Measurements from ENCODE around the gene PDCD2L.
"Not testable (repeated sequence)": the region's sequence is repeated elsewhere in the genome, so short reads cannot be mapped to it uniquely, and the experiment has no call there.

The PDCD2L gene

DNA sequence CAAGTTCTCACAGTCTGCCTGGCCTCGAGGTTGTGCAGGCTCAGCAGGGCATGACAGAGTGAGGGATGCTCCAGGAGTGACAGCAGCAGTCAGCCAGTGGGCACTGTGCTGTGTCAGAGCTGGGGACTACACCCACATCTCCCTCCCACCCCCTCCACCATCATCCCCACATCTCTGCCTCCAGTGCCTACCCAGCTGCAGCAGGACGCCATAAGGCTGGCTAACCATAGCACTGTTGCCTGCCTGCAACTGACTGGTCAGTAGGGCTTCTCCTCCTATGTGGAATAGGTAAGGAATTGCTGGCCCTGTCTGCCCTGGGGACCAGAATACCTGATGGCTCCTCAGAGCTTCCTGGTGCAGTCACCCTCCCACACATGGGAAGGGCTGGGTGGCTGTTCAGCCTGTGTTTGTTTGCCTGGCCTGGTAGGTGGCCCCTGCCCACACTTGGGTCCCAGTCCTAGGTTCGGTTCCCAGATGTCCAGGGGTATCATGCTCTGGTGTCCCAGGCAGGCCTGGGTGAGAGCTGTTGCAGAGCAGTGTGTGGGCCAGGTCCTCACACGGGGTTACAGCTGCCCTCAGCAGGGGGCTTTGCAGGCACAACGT is 23.5 kb upstream of the PDCD2L start:
- no peaks in the 10 kb centered on the region for H3K9me3 ChIP-seq (ENCODE audit: control insufficient read depth, low read length)
- H3K36me3 ChIP-seq (ENCODE audit: control insufficient read depth, insufficient read depth, low read length, severe bottlenecking) = peaks cover 92% of the 10 kb centered on the region
- DNase-seq (ENCODE audit: low read depth) = no peak
- H3K27me3 ChIP-seq (replicated peaks; ENCODE audit: control insufficient read depth, insufficient read depth, low read length) = no peaks in the 10 kb centered on the region
- H3K4me1 ChIP-seq (ENCODE audit: control insufficient read depth, insufficient read depth, low read length) = peaks cover 2% of the 10 kb centered on the region
- no peak overlapping the region for H3K9ac ChIP-seq (ENCODE audit: low read length)
- H3K4me3 ChIP-seq (ENCODE audit: low read length) = no peak overlapping the region

DNA sequence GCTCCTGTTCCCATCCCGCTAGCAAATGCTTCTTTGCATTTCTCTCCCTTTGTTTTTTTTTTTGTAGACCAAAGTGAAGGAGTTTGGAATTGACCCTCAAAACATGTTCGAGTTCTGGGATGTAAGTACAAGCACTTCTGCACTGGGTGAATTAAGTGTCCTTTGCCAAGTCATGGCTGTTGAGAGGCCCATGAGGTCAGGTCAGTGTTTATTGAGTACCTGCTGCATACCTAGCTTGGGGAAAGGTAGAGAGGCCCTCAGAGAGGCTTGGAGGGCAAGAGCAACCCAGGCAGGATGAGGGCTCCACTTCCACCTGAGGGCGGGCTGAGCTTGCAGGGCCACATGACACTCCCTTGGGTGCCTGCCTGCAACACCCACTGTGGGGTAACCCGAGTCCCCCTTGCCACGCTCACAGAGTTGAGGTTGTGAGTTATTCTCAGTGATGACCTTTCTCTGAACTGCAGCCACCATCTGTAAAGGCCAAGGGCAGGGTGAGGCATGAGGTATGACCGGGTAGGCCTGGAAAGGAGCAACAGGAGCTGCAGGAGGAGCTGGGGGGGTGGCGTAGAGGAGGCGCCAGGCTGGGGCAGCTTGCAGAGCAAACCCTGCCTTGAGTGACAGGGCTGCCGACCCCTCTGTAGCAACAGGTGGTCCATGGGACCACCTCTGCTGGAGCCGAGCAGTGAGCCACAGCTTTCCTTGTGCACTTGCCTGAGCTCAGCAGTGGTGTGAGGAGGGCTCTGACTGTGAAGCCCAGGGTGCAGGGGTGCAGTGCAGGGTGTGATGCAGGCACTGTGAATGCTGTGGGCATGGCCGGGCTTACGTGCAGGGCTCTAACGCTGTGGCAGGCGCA is 22.6 kb upstream of the PDCD2L start:
- H3K36me3 ChIP-seq (ENCODE audit: control insufficient read depth, insufficient read depth, low read length, severe bottlenecking) = peaks cover 92% of the 10 kb centered on the region
- DNase-seq (ENCODE audit: low read depth) = no peak
- no peak overlapping the region for H3K9ac ChIP-seq (ENCODE audit: low read length)
- H3K4me3 ChIP-seq (ENCODE audit: low read length) = no peak overlapping the region
- no peaks in the 10 kb centered on the region for H3K9me3 ChIP-seq (ENCODE audit: control insufficient read depth, low read length)
- no peaks in the 10 kb centered on the region for H3K4me1 ChIP-seq (ENCODE audit: control insufficient read depth, insufficient read depth, low read length)
- H3K27me3 ChIP-seq (replicated peaks; ENCODE audit: control insufficient read depth, insufficient read depth, low read length) = no peaks in the 10 kb centered on the region

DNA sequence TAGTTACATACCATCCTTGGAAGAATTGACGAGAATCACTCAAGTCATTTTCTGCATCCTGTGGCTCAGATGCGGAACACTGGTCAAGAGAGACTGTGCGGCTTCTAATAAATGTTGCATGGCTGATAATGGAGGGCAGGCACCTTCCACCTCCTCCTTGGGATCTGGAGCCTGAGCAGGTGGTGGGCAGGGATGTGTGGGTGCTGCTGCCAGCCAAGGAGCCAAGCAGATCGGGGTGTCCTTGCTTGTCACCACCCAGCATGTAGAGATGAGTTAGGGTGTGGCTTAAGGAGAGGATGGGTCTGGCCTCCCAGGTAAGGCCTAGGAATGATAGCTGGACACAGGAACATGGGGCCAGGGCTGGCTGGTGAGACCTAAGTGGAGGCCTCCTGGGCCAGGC is 21.7 kb upstream of the PDCD2L start:
- no peak for DNase-seq (ENCODE audit: low read depth)
- no peaks in the 10 kb centered on the region for H3K27me3 ChIP-seq (replicated peaks; ENCODE audit: control insufficient read depth, insufficient read depth, low read length)
- no peaks in the 10 kb centered on the region for H3K4me1 ChIP-seq (ENCODE audit: control insufficient read depth, insufficient read depth, low read length)
- H3K9me3 ChIP-seq (ENCODE audit: control insufficient read depth, low read length) = no peaks in the 10 kb centered on the region
- no peak overlapping the region for H3K9ac ChIP-seq (ENCODE audit: low read length)
- peaks cover 97% of the 10 kb centered on the region for H3K36me3 ChIP-seq (ENCODE audit: control insufficient read depth, insufficient read depth, low read length, severe bottlenecking)
- no peak overlapping the region for H3K4me3 ChIP-seq (ENCODE audit: low read length)

DNA sequence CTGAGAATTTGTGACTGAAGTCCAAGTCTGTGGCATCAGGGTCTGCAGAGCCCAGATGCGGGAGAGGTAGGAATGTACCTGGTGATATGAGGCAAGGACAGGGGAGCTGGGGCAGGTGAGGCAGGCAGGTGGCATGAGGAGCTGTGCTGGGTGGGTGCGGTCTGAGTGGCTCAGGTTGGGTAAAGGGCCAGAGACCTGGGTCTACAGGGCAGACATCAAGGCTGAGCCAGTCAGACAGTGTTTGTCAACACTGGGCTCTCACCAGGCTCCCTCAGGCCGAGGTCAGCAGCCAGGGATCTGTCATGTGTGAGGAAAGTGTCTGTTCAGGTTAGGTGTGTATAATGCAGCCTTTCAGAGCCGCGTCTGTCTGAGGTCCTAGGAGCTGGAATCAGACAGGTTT is 20.6 kb upstream of the PDCD2L start:
- no peak for DNase-seq (ENCODE audit: low read depth)
- peaks cover 97% of the 10 kb centered on the region for H3K36me3 ChIP-seq (ENCODE audit: control insufficient read depth, insufficient read depth, low read length, severe bottlenecking)
- no peaks in the 10 kb centered on the region for H3K4me1 ChIP-seq (ENCODE audit: control insufficient read depth, insufficient read depth, low read length)
- H3K9ac ChIP-seq (ENCODE audit: low read length) = no peak overlapping the region
- H3K9me3 ChIP-seq (ENCODE audit: control insufficient read depth, low read length) = no peaks in the 10 kb centered on the region
- no peaks in the 10 kb centered on the region for H3K27me3 ChIP-seq (replicated peaks; ENCODE audit: control insufficient read depth, insufficient read depth, low read length)
- no peak overlapping the region for H3K4me3 ChIP-seq (ENCODE audit: low read length)

DNA sequence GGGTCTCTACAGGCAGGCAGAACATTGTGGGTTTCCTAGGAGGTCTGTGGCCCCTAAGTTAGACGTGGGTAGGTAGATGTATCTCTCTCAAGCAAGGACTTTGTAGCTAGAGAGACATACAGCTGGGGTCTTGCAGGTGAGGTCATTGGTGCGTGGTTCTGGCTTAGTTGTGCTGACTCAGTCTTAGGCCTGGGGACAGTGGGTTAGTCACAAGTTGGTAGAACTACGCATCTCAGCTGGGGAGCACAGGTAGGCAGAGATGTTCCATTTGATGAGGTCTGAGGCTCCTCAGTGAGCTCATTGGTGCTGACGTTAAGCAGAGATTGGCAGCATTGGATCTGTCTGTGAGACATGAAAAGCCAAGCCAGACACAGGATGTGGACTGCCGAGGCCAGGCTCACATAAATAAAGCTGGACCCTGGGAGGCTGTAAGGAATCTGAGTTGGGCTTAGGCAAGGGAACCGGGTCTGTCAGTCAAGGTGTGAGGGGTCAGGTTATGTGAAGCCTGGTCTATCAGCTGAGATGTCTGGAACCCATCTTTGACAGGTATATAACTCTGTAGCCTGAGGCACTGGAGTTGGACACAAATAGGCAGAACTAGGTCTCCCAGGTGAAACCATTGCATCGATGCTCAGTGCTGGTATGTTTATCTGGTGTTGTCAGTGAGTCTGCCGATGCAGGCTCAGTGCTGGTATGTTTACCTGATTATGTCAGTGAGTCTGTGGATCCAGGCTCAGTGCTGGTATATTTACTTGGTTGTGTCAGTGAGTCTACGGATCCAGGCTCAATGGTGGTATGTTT is 17.4 kb upstream of the PDCD2L start:
- Histone ChIP-seq H3K4me1 (ENCODE audit: control insufficient read depth, insufficient read depth, low read length) (no peaks in the 10 kb centered on the region), H3K27me3 (replicated peaks; ENCODE audit: control insufficient read depth, insufficient read depth, low read length) (no peaks in the 10 kb centered on the region), H3K9me3 (ENCODE audit: control insufficient read depth, low read length) (no peaks in the 10 kb centered on the region), H3K4me3 (ENCODE audit: low read length) (no peak overlapping the region), H3K9ac (ENCODE audit: low read length) (no peak overlapping the region), H3K36me3 (ENCODE audit: control insufficient read depth, insufficient read depth, low read length, severe bottlenecking) (peaks cover 97% of the 10 kb centered on the region)
- no peak for DNase-seq (ENCODE audit: low read depth)

DNA sequence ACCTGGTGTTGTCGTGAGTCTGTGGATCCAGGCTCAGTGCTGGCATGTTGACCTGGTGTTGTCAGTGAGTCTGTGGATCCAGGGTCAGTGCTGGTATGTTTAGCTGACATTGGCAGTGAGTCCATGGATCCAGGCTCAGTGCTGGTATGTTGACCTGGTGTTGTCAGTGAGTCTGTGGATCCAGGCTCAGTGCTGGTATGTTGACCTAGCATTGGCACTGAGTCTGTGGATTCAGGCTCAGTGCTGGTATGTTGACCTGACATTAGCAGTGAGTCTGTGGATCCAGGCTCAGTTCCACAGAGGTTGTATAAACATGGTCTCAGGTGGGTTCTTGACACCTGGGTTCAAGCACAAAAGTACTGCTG is 16.8 kb upstream of the PDCD2L start:
- Histone ChIP-seq H3K9me3 (ENCODE audit: control insufficient read depth, low read length) (no peaks in the 10 kb centered on the region), H3K36me3 (ENCODE audit: control insufficient read depth, insufficient read depth, low read length, severe bottlenecking) (peaks cover 97% of the 10 kb centered on the region), H3K9ac (ENCODE audit: low read length) (no peak overlapping the region), H3K27me3 (replicated peaks; ENCODE audit: control insufficient read depth, insufficient read depth, low read length) (no peaks in the 10 kb centered on the region), H3K4me3 (ENCODE audit: low read length) (no peak overlapping the region), H3K4me1 (ENCODE audit: control insufficient read depth, insufficient read depth, low read length) (no peaks in the 10 kb centered on the region)
- DNase-seq (ENCODE audit: low read depth) = no peak

DNA sequence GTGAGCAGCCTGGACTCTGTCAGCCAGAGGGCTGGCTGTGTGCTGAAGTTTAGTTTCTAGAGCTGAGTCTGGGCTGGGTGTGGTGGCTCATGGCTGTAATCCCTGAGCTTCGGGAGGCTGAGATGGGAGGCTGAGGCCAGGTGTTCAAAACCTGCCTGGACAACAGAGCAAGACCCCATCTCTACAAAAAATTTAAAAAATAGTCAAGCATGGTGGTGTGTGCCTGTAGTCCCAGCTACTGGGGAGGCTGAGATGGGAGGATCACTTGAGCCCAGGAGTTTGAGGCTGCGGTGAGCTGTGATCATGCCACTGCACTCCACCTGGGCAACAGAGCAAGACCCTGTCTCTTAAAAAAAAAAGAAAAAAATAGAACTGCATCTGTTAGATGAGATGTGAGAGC is 15.5 kb upstream of the PDCD2L start:
- not testable (repeated sequence) for H3K4me3 ChIP-seq (ENCODE audit: low read length); H3K4me1 ChIP-seq (ENCODE audit: control insufficient read depth, insufficient read depth, low read length); H3K9ac ChIP-seq (ENCODE audit: low read length); H3K27me3 ChIP-seq (replicated peaks; ENCODE audit: control insufficient read depth, insufficient read depth, low read length); DNase-seq (ENCODE audit: low read depth); H3K9me3 ChIP-seq (ENCODE audit: control insufficient read depth, low read length)
- peaks cover 97% of the 10 kb centered on the region for H3K36me3 ChIP-seq (ENCODE audit: control insufficient read depth, insufficient read depth, low read length, severe bottlenecking)

DNA sequence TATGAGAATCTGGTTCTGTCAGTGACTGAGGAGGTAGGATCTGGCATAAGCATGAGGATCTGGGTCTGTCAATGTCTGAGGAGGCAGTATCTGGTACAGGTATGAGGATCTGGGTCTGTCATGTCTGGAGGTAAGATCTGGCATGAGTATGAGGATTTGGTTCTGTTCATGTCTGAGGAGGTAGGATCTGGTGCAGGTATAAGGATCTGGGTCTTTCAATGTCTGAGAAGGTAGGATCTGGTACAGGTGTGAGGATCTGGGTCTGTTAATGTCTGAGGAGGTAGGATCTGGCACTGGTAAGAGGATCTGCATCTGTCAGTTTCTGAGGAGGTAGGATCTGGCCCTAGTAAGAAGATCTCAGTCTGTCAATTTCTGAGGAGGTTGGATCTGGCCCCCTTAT is 12.4 kb upstream of the PDCD2L start:
- Histone ChIP-seq H3K4me3 (ENCODE audit: low read length) (no peak overlapping the region), H3K9ac (ENCODE audit: low read length) (no peak overlapping the region), H3K4me1 (ENCODE audit: control insufficient read depth, insufficient read depth, low read length) (no peaks in the 10 kb centered on the region), H3K9me3 (ENCODE audit: control insufficient read depth, low read length) (no peaks in the 10 kb centered on the region), H3K36me3 (ENCODE audit: control insufficient read depth, insufficient read depth, low read length, severe bottlenecking) (peaks cover 96% of the 10 kb centered on the region), H3K27me3 (replicated peaks; ENCODE audit: control insufficient read depth, insufficient read depth, low read length) (no peaks in the 10 kb centered on the region)
- DNase-seq (ENCODE audit: low read depth) = no peak

DNA sequence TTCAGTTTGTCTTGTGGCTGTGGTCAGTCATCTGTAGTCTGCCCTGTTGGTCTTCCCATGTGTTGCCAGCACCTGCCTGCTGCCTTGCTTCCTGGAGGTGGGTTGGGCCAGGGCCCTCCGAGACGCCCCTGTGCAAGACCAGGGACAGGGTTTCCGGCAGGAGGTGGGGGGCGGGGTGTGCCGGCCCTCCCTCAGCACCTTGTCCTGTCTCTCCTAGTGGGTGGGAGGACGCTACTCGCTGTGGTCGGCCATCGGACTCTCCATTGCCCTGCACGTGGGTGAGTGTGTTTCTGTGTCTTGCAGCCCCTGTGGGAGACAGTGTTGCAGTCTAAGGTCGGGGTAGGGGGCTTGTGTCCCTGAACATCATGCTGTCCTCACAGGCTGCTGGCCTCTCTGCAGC is 11.2 kb upstream of the PDCD2L start:
- H3K9ac ChIP-seq (ENCODE audit: low read length) = no peak overlapping the region
- no peaks in the 10 kb centered on the region for H3K4me1 ChIP-seq (ENCODE audit: control insufficient read depth, insufficient read depth, low read length)
- H3K4me3 ChIP-seq (ENCODE audit: low read length) = no peak overlapping the region
- no peaks in the 10 kb centered on the region for H3K27me3 ChIP-seq (replicated peaks; ENCODE audit: control insufficient read depth, insufficient read depth, low read length)
- H3K36me3 ChIP-seq (ENCODE audit: control insufficient read depth, insufficient read depth, low read length, severe bottlenecking) = peaks cover 96% of the 10 kb centered on the region
- no peaks in the 10 kb centered on the region for H3K9me3 ChIP-seq (ENCODE audit: control insufficient read depth, low read length)
- DNase-seq (ENCODE audit: low read depth) = no peak

DNA sequence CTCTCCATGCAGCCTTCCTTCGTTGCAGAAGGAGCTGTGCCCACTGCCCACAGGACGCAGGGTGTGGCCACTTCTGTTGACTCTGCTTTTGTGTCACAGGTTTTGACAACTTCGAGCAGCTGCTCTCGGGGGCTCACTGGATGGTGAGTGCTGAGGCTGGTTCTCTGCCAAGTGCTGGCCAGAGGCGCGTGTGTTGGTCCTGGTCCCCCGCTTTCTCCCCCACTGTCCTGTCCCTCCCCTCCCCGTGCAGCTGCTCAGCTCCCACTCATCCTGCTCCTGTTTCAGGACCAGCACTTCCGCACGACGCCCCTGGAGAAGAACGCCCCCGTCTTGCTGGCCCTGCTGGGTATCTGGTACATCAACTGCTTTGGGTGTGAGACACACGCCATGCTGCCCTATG is 10.6 kb upstream of the PDCD2L start:
- no peak overlapping the region for H3K9ac ChIP-seq (ENCODE audit: low read length)
- no peaks in the 10 kb centered on the region for H3K4me1 ChIP-seq (ENCODE audit: control insufficient read depth, insufficient read depth, low read length)
- no peak overlapping the region for H3K4me3 ChIP-seq (ENCODE audit: low read length)
- no peak for DNase-seq (ENCODE audit: low read depth)
- H3K36me3 ChIP-seq (ENCODE audit: control insufficient read depth, insufficient read depth, low read length, severe bottlenecking) = peaks cover 97% of the 10 kb centered on the region
- H3K27me3 ChIP-seq (replicated peaks; ENCODE audit: control insufficient read depth, insufficient read depth, low read length) = no peaks in the 10 kb centered on the region
- H3K9me3 ChIP-seq (ENCODE audit: control insufficient read depth, low read length) = no peaks in the 10 kb centered on the region

DNA sequence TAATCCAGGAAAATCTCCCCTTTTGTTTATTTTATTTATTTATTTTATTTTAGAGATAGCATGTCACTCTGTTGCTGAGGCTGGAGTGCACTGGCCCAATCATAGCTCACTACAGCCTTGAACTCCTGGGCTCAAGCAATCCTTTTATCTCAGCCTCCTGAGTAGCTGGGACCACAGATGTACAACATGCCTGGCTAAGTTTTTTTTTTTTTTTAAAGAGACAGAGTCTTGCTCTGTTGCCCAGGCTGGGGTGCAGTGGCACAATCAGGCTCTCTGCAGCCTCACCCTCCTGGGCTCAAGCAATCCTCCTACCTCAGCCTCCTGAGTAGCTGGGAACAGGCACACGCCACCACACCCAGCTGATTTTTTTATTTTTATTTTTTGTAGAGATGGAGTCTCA is 6.3 kb upstream of the PDCD2L start:
- Histone ChIP-seq H3K36me3 (ENCODE audit: control insufficient read depth, insufficient read depth, low read length, severe bottlenecking) (peaks cover 80% of the 10 kb centered on the region), H3K9me3 (ENCODE audit: control insufficient read depth, low read length) (no peaks in the 10 kb centered on the region), H3K4me3 (ENCODE audit: low read length) (no peak overlapping the region), H3K4me1 (ENCODE audit: control insufficient read depth, insufficient read depth, low read length) (no peaks in the 10 kb centered on the region), H3K27me3 (replicated peaks; ENCODE audit: control insufficient read depth, insufficient read depth, low read length) (no peaks in the 10 kb centered on the region), H3K9ac (ENCODE audit: low read length) (no peak overlapping the region)
- no peak for DNase-seq (ENCODE audit: low read depth)

Measured in adipocyte (in vitro differentiated cells).